ENCODE measurements around the gene FOXN1.
"Not testable (repeated sequence)": the region's sequence is repeated elsewhere in the genome, so short reads cannot be mapped to it uniquely, and the experiment has no call there.

FOXN1 gene

DNA sequence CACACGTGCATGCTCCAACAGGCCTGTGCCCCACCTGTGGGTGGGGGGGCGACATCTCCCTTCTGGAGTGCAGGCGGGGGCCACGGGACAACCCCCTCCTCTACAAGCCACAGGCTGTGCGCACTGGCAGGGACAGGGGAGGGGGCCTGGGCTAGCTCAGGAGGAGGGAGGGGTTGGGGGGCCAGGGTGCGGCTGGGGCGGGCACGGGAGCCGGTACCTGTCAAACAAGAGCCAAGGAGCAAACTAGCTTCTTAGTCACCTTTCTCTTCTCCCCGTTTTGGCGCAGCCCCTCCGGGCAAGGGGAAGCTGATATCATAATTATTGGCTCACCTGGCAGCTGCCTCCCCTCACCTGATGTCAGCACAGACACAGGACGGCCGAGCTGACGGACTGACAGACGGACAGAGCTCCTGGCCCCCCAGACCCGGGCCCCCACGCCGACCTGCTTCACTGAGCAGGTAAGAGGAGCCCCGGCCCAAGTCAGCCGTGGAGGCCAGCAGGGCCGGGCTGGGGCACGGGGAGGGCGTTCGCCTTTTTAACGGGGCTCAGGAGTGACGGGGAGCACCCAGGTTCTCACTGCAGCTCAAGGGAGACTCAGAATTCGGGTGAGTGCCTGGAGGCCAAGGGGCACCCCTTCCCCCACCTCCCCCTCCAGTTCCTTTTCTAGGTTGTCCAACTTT, at the start of gene FOXN1:
Gene FOXN1, plus strand, starts transcription at position 363 of the 680 bp plus-strand sequence. CDS start 17,622 bp downstream, outside the sequence.
- no peak for DNase-seq (ENCODE audit: low spot score)
- FAIRE-seq, result no peak

- FAIRE-seq (no peak), DNase-seq (ENCODE audit: low spot score) (no peak)
Observed at GRCh38 chr17:28457890-28458289, 48.3 kb upstream of the FOXN1 start.

GRCh38 chr17:28458881-28459280, 47.3 kb upstream of the FOXN1 start:
- not testable (repeated sequence) for FAIRE-seq; DNase-seq (ENCODE audit: low spot score)

GRCh38 chr17:28460901-28461300, 45.2 kb upstream of the FOXN1 start:
- FAIRE-seq (no peak), DNase-seq (ENCODE audit: low spot score) (no peak)

DNA sequence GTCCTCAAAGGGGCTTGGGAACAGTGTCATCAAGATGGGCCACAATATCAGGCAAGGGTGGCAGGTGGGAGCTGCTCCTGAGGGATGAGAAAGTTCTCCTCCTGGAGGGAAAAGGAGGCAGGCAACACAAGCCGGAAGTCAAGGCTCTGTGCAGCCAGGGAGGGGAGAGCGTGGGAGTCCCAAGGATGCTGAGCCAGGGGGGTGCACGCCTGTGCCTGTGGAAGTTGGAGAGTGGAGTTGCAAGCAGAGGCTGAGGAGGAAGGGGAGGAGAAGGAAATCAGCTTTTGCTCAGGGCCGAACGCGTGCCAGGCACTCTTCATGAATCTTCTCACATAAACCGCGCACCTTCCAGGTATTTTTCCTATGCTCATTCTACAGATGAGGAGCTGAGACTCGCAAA, 40.1 kb upstream of the FOXN1 start:
- FAIRE-seq (no peak), DNase-seq (ENCODE audit: low spot score) (no peak)

DNA sequence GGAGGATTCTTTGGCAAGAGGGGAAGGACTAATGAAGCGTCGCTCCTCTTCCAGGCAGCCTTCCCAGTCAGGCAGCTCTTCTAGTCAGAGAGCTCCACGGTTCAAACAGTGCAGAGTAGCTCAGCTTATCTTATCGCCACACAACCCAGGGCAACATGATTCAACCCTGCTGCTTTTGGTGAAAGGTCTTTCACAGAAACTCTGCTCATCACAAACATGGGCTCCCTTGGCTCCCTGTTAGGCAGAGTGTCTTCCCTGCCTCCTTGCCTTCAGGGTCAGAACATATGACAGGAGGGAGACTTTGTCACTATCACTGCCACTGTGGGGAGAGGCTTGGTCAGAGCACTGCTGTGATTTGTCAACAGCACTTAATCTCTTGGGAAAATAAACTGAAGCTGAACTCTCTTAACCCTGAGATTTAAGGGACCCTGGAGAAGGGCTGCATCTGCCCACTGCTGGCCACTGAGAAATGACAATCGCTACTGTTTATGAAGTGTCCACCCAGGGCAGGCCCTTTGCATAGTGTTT, 39.6 kb upstream of the FOXN1 start:
- DNase-seq (ENCODE audit: low spot score) (no peak), FAIRE-seq (no peak)

DNA sequence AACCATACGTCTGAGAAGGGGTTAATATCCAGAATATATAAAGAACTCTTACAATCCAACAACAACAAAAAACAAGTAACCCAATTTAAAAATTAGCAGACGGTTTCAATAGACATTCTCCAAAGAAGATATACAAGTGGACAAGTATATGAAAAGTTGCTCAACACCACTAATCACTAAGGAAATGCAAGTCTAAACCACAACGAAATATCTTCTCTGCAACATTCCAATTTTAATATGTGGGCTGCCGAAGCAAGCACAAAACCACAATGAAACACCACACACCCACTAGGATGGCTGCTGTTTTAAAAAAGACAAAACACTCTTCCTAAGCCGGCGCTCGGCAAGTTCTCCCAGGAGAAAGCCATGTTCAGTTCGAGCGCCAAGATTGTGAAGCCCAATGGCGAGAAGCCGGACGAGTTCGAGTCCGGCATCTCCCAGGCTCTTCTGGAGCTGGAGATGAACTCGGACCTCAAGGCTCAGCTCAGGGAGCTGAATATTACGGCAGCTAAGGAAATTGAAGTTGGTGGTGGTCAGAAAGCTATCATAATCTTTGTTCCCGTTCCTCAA, 38.6 kb upstream of the FOXN1 start:
- DNase-seq (ENCODE audit: low spot score) (no peak), FAIRE-seq (no peak)

DNA sequence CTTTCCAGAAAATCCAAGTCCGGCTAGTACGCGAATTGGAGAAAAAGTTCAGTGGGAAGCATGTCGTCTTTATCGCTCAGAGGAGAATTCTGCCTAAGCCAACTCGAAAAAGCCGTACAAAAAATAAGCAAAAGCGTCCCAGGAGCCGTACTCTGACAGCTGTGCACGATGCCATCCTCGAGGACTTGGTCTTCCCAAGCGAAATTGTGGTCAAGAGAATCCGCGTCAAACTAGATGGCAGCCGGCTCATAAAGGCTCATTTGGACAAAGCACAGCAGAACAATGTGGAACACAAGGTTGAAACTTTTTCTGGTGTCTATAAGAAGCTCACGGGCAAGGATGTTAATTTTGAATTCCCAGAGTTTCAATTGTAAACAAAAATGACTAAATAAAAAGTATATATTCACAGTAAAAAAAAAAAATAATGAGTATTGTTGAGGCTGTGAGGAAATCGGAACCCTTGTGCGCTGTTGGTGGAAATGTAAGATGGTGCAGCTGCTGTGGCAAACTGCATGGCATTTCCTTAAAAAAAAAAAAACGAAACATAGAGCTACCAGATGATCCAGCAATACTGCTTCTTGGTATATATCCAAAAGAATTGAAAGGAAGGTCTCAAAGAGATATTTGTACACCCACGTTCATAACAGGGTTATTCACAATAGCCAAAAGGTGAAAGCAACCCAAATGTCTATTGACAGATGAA, 38.0 kb upstream of the FOXN1 start:
- FAIRE-seq; DNase-seq (ENCODE audit: low spot score): not testable (repeated sequence)

GRCh38 chr17:28468781-28469180, 37.4 kb upstream of the FOXN1 start:
- no peak for DNase-seq (ENCODE audit: low spot score)
- no peak for FAIRE-seq

DNA sequence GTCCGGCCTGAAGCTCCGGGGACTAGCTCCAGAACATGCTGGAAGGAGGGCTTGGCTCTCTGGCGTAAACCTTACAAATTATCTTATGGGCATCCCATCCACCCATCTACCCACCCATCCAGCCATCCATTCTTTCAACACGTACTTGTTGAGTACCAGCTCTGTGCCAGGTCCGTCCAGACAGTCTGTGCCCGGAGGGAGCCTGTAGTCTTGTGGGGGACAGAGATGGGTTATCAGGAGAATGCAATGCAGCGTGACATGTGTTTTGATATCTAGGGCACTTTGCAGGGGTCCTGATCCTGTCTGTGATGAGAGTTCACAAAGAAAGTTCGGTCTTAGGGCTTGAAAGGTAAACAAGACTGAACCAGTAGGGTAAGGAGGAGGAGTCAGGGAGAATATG, 36.8 kb upstream of the FOXN1 start:
- no peak for FAIRE-seq

DNA sequence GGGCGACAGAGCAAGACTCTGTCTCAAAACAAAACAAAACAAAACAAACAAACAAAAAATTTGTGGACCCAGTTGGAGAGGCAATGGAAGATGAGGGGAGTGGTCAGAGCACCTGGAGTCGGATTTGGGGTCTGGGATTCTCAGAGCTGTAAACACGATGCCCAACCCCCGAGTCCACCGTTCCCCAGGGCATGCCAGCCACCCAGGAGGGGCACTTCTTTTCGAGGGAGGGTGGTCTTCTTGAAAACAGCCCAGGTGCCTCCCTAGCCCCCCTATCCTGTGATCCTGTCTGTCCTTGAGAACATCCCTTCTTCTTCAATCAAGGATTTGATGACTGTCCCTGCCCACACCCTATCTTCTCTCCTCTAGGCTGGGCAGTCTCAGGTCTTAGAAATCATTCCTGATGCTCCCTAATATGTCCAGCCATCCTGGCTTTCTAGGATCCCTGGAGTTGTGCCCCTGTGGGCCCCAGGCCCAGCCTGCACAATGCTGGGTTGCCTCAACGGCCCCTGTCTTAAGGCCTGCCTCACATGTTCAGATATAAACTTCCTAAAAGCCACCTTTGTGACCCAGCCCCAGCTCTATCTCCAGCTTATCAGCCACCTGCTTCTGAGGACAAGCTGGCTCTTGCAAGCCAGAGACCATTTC, 35.8 kb upstream of the FOXN1 start:
- DNase-seq (ENCODE audit: low spot score), result no peak
- no peak for FAIRE-seq

More for the DNA sequence above, 36.8 kb upstream of the FOXN1 start:
- no peak for DNase-seq (ENCODE audit: low spot score)

DNA sequence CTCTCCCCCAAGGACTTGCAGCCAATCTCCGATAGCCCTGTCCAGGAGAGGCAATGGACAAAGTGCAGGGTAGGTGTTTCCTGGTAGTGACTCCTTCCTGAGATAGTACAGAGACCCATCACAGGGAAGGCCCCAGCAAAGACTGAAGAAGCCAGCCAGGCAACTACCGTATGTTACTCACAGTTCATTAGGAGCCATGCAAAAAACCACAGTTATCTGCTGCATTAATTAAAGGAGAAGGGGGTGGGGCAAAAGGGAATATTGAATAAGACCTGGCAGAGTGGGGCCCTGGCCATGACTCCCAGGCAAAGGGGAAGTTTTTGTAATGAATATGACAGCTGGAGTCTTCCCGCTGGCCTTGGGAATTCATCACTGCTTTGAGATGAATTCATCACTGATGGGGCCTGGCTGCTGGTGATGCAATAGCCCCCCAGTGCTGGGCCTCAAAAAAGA, 35.2 kb upstream of the FOXN1 start:
- no peak for FAIRE-seq

DNA sequence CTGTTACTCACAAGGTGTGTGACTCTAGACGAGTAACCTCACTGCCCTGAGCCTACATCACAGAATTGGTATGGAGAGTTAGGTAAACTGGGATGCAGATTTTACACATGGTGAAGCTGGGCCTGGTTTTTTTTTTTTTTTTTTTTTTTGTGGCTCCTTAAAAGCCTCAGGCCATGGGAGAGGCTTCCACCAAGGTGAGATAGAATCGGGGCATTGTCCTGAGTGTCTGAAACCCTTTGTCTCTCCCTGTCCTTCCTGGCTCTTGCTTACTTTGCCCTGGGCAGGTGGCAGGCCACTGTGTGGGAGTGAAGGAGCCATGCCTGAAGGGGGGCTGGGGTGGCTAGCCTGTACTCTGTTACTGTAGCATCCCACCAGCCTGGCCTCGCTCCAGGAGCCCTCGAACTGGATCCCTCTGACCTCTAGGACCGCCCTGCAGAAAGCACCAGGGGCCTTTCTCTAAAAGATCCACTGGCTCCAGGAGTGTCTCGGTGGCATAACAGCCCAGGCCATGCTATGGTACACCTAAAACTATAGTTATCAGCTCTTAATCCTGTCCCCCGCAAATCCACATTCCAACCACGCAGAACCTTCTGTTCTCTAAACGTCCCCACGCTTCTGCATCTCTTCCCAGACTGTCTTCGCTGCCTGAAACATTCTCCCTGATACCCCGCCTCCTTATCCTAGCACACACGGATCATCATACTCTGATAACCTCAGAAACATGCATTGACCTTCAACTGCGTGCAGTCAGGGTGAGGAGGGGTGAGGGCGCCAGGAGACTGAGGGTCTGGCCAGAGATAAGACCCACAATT, 34.4 kb upstream of the FOXN1 start:
- no peak for FAIRE-seq
- no peak for DNase-seq (ENCODE audit: low spot score)

More for the DNA sequence above, 35.2 kb upstream of the FOXN1 start:
- DNase-seq (ENCODE audit: low spot score), result no peak

GRCh38 chr17:28472871-28473497, 33.2 kb upstream of the FOXN1 start:
- FAIRE-seq (no peak), DNase-seq (ENCODE audit: low spot score) (no peak)

GRCh38 chr17:28473542-28473941, 32.6 kb upstream of the FOXN1 start, which contains the start of gene SLC13A2:
Gene SLC13A2 (plus strand): TSS chr17:28473644. CDS start chr17:28473713, 69 bp downstream.
- FAIRE-seq (no peak), DNase-seq (ENCODE audit: low spot score) (no peak)

GRCh38 chr17:28474111-28474531, 32.0 kb upstream of the FOXN1 start:
- no peak for FAIRE-seq
- DNase-seq (ENCODE audit: low spot score), result no peak

GRCh38 chr17:28475151-28475900, 30.8 kb upstream of the FOXN1 start:
- peak; percentile 52 for FAIRE-seq
- DNase-seq (ENCODE audit: low spot score), result no peak

DNA sequence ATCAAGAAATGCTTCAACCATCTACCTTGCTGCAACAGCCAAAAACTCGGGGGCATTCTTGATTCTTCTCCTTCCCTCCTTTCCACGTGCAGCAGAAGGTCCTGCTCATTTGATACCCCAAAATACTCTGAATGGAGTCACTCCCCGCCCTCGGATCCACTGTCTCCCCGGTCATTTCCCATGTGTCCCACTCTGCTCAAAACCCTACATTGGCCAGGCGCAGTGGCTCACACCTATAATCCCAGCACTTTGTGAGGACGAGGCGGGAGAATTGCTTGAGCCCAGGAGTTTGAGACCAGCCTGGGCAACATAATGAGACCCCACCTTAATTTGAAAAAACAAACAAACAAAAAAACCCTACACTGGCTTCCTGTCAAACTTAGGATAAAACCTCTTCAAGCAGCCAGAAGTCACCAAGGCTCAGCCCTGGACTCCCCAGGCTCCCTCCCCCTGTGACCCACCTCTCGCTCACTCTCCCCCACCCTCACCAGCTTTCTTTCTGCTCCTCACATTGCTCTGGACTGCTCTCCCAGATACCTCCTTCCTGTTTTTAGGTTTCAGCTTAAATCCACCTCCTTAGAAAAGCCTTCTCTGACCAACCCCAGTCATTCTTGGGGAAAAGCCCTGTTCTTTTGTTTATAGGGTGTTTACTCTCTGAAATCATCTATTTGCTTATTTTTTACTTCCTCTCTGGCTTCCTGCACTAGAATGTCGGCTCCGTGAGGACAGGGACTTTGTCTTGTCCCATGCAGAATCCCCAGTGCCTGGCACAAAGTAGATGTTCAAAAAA, 29.9 kb upstream of the FOXN1 start:
- FAIRE-seq (no peak), DNase-seq (ENCODE audit: low spot score) (no peak)

DNA sequence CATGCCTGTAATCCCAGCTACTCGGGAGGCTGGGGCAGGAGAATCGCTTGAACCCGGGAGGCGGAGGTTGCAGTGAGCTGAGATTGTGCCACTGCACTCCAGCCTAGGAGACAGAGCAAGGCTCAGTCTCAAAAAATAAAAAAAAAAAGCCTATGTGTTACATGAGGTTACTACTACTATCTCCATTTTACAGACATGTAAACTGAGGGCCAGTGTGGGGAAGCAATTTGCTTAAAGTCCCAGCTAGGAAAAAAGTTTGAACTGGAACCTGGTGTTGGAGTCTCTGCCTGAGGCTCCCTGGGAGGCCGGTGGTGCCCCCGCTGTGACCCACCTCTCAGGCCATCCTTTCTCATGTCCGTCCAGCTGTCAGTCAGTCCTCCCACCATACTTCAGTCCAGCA, 28.2 kb upstream of the FOXN1 start:
- DNase-seq (ENCODE audit: low spot score) (no peak), FAIRE-seq (no peak)
